Astrocyte (in vitro differentiated cells and primary cell): Measurements from ENCODE around the gene PPFIBP1. TPM values are rescaled to one million over a fixed set of nuclear protein-coding genes. Genes with fewer than 3 reads are reported as not detected.

Source experiments
- DNase-seq: peaks from one replicate; pipeline ENCODE4 v3.0.0-alpha.2; 2010; ENCODE audit warnings: low read depth
- FAIRE-seq: peaks from 2 replicates; lab custom pipeline; 2011; peaks lifted over from hg19 to GRCh38; lab: Jason Lieb, UNC
- H2AFZ ChIP-seq: 2 replicates; pipeline ENCODE4 v1.6.0; 2012; ENCODE audit warnings: low read depth, low read length, inconsistent platforms
- H3K27ac ChIP-seq: 2 replicates; pipeline ENCODE4 v1.5.1; 2011; ENCODE audit warnings: low read depth, low read length, inconsistent platforms
- H3K27me3 ChIP-seq: 2 replicates; pipeline ENCODE4 v1.6.0; 2011; ENCODE audit warnings: low read length, inconsistent platforms; ENCODE audit not compliant: insufficient read depth
- H3K36me3 ChIP-seq: 2 replicates; pipeline ENCODE4 v1.5.1; 2011; ENCODE audit warnings: low read length, inconsistent platforms; ENCODE audit not compliant: insufficient read depth
- H3K4me1 ChIP-seq: 2 replicates; pipeline ENCODE4 v1.5.1; 2011; ENCODE audit warnings: low read length, inconsistent platforms; ENCODE audit not compliant: insufficient read depth
- H3K4me2 ChIP-seq: 2 replicates; pipeline ENCODE4 v1.6.0; 2012; ENCODE audit warnings: low read length, inconsistent platforms
- H3K4me3 ChIP-seq: 2 replicates; pipeline ENCODE4 v1.5.1; 2011; ENCODE audit warnings: low read depth, mild to moderate bottlenecking, low read length, inconsistent platforms; ENCODE audit not compliant: insufficient read depth
- H3K79me2 ChIP-seq: 2 replicates; pipeline ENCODE4 v1.6.0; 2012; ENCODE audit warnings: mild to moderate bottlenecking, low read length, inconsistent platforms; ENCODE audit not compliant: insufficient read depth
- H3K9ac ChIP-seq: 2 replicates; pipeline ENCODE4 v1.6.0; 2012; ENCODE audit warnings: mild to moderate bottlenecking, low read length, inconsistent platforms
- H3K9me3 ChIP-seq: 2 replicates; pipeline ENCODE4 v1.5.1; 2012; ENCODE audit warnings: low read depth, mild to moderate bottlenecking, low read length, inconsistent platforms; ENCODE audit not compliant: insufficient read depth
- H4K20me1 ChIP-seq: 2 replicates; pipeline ENCODE4 v1.6.0; 2012; ENCODE audit warnings: low read length, inconsistent platforms; ENCODE audit not compliant: insufficient read depth
- H3K27ac Mint-ChIP-seq: one replicate; pipeline ENCODE4 v1.8.0; 2021; ENCODE audit warnings: mild to moderate bottlenecking, mixed read lengths; ENCODE audit not compliant: unreplicated experiment
- H3K27me3 Mint-ChIP-seq: one replicate; pipeline ENCODE4 v1.8.0; 2021; ENCODE audit warnings: low read depth, mixed read lengths; ENCODE audit not compliant: unreplicated experiment
- H3K36me3 Mint-ChIP-seq: one replicate; pipeline ENCODE4 v1.8.0; 2021; ENCODE audit warnings: low read depth, mixed read lengths; ENCODE audit not compliant: unreplicated experiment
- H3K4me1 Mint-ChIP-seq: one replicate; pipeline ENCODE4 v1.8.0; 2021; ENCODE audit warnings: low read depth, mixed read lengths; ENCODE audit not compliant: unreplicated experiment
- H3K4me3 Mint-ChIP-seq: one replicate; pipeline ENCODE4 v1.8.0; 2021; ENCODE audit warnings: mild to moderate bottlenecking, moderate library complexity, mixed read lengths; ENCODE audit not compliant: unreplicated experiment
- H3K9me3 Mint-ChIP-seq: one replicate; pipeline ENCODE4 v1.8.0; 2021; ENCODE audit warnings: mild to moderate bottlenecking, mixed read lengths; ENCODE audit not compliant: unreplicated experiment
- CTCF ChIP-seq: IDR thresholded peaks from 2 replicates; pipeline ENCODE4 v1.5.1; 2011; ENCODE audit warnings: low read depth, mild to moderate bottlenecking, inconsistent platforms, low read length, moderate library complexity; ENCODE audit not compliant: insufficient read depth
- EZH2 ChIP-seq: IDR thresholded peaks from 2 replicates; pipeline ENCODE4 v1.6.1; 2012; ENCODE audit warnings: mild to moderate bottlenecking, low read length, inconsistent platforms; ENCODE audit not compliant: insufficient read depth
- total RNA-seq: library from RNA; stranded (reverse); gene quantifications from 2 replicates; pipeline ENCODE4 v1.2.1, GENCODE V29; 2021

PPFIBP1 gene
- total RNA-seq, 1 donor from 2014 or later: 147 TPM

GRCh38 chr12:27695556-27696292 is 171.7 kb downstream of the PPFIBP1 start:
- no peaks in the 10 kb centered on the region for H4K20me1 ChIP-seq
- TF ChIP-seq EZH2: no peak
- no peak for TF ChIP-seq CTCF
- no peaks in the 10 kb centered on the region for H3K4me1 ChIP-seq
- H3K27ac Mint-ChIP-seq: no peak overlapping the region
- no peaks in the 10 kb centered on the region for H3K27me3 Mint-ChIP-seq
- H3K79me2 ChIP-seq: no peaks in the 10 kb centered on the region
- H3K4me2 ChIP-seq: no peak overlapping the region
- H3K27me3 ChIP-seq: no peaks in the 10 kb centered on the region
- peaks cover 40% of the 10 kb centered on the region for H3K36me3 ChIP-seq
- H3K9ac ChIP-seq: no peak overlapping the region
- DNase-seq: no peak
- FAIRE-seq: no peak
- no peaks in the 10 kb centered on the region for H3K4me1 Mint-ChIP-seq
- H3K36me3 Mint-ChIP-seq: peaks cover 20% of the 10 kb centered on the region
- H3K27ac ChIP-seq: no peak overlapping the region
- no peak overlapping the region for H2AFZ ChIP-seq
- H3K4me3 Mint-ChIP-seq: no peak overlapping the region
- no peaks in the 10 kb centered on the region for H3K9me3 Mint-ChIP-seq
- no peak overlapping the region for H3K4me3 ChIP-seq
- no peaks in the 10 kb centered on the region for H3K9me3 ChIP-seq

GRCh38 chr12:27696293-27696652 is 172.3 kb downstream of the PPFIBP1 start, which contains the start of gene REP15:
TSS of gene REP15 (plus strand) at chr12:27696447. CDS start at chr12:27696563, 116 bp downstream.
- Mint-ChIP-seq H3K4me1 (no peaks in the 10 kb centered on the region), H3K9me3 (no peaks in the 10 kb centered on the region), H3K36me3 (peaks cover 19% of the 10 kb centered on the region), H3K27ac (no peak within 1 kb of the TSS), H3K27me3 (no peaks in the 10 kb centered on the region), H3K4me3 (no peak within 1 kb of the TSS)
- Histone ChIP-seq H3K9ac (no peak within 1 kb of the TSS), H3K4me2 (no peak within 1 kb of the TSS), H2AFZ (no peak within 1 kb of the TSS), H3K27me3 (no peaks in the 10 kb centered on the region), H3K4me1 (no peaks in the 10 kb centered on the region), H3K27ac (no peak within 1 kb of the TSS), H3K9me3 (no peaks in the 10 kb centered on the region), H3K36me3 (peaks cover 36% of the 10 kb centered on the region), H4K20me1 (no peaks in the 10 kb centered on the region), H3K4me3 (no peak within 1 kb of the TSS), H3K79me2 (no peaks in the 10 kb centered on the region)
- DNase-seq (no peak), FAIRE-seq (no peak)
- TF ChIP-seq CTCF (no peak), EZH2 (no peak)
